ENCODE measurements around the gene HBG1. TPM values are rescaled to one million over a fixed set of nuclear protein-coding genes. Genes with fewer than 3 reads are reported as not detected.

Gene HBG1
- polyA plus RNA-seq, 3 donors: not detected

DNA sequence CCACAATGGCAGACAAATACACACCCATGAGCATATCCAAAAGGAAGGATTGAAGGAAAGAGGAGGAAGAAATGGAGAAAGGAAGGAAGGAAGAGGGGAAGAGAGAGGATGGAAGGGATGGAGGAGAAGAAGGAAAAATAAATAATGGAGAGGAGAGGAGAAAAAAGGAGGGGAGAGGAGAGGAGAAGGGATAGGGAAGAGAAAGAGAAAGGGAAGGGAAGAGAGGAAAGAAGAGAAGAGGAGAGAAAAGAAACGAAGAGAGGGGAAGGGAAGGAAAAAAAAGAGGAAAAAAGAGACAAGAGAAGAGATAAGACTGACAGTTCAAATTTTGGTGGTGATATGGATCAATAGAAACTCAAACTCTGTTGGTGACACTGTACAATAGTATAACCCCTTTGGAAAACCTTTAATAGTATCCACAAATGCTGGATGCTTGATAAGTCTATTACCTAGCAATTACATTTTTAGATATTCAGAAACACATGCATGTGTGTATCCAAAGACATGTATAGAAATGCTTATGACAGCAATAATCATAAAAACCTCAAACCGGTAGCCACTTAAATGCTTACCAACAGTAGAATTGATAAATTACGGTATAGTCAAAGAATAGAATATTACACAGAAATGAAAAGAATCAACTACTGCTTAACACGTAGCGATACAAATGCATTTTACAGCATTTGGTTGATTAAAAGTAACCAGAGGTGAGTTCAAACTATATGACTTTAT, 14.1 kb downstream of the HBG1 start:
- H3K36me3 Mint-ChIP-seq: no peaks in the 10 kb centered on the region
- WGBS (ENCODE audit: insufficient coverage): 67% methylated on average over 2 of the region's 5 CpGs

DNA sequence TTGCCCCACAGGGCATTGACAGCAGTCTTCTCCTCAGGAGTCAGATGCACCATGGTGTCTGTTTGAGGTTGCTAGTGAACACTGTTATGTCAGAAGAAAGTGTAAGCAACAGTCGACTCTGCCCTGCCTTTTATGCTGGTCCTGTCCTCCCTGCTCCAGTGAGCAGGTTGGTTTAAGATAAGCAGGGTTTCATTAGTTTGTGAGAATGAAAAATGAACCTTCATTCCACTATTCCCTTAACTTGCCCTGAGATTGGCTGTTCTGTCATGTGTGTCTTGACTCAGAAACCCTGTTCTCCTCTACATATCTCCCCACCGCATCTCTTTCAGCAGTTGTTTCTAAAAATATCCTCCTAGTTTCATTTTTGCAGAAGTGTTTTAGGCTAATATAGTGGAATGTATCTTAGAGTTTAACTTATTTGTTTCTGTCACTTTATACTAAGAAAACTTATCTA, 15.2 kb downstream of the HBG1 start, which contains the start of gene HBD:
Gene HBD, minus strand, starts transcription at position 103 of the 454 bp plus-strand sequence. Its CDS starts 50 bp downstream, at position 53.
- no peaks in the 10 kb centered on the region for H3K36me3 ChIP-seq (replicated peaks in 1 of 2; ENCODE audit: control insufficient read depth in 1 of 2, insufficient read depth in 2 of 2, low read length in 2 of 2)
- Mint-ChIP-seq H3K9me3 (no peaks in the 10 kb centered on the region), H3K27ac (no peak within 1 kb of the TSS), H3K36me3 (no peaks in the 10 kb centered on the region), H3K4me3 (no peak within 1 kb of the TSS), H3K4me1 (peaks cover 7% of the 10 kb centered on the region), H3K27me3 (ENCODE audit: low read depth in 3 of 3) (peaks cover 0 to 1% (median 0%) of the 10 kb centered on the region in 3 donors)
- no peak for DNase-seq
- H3K9me3 ChIP-seq (replicated peaks in 1 of 2; ENCODE audit: control insufficient read depth in 1 of 2, insufficient read depth in 1 of 2, low read length in 2 of 2): no peaks in the 10 kb centered on the region
- H3K27ac ChIP-seq (ENCODE audit: low read depth in 1 of 2, low read length in 2 of 2): no peak within 1 kb of the TSS
- H4K20me1 ChIP-seq (ENCODE audit: insufficient read depth, low read length): no peaks in the 10 kb centered on the region
- no peak within 1 kb of the TSS for H3K4me2 ChIP-seq (replicated peaks; ENCODE audit: extremely low read depth, low read length, poor library complexity, severe bottlenecking)
- no peaks in the 10 kb centered on the region for H3K79me2 ChIP-seq (ENCODE audit: insufficient read depth, low read length)
- intact Hi-C loops (cut with micrococcal nuclease): no loop called here
- H3K9ac ChIP-seq (ENCODE audit: insufficient read depth, low read length, poor library complexity, severe bottlenecking): no peak within 1 kb of the TSS
- H3K4me3 ChIP-seq (replicated peaks in 1 of 3; ENCODE audit: low read depth in 2 of 3, low read length in 3 of 3): no peak within 1 kb of the TSS
- no CpG with 5 or more reads among the region's 2 CpGs for WGBS (ENCODE audit: insufficient coverage)
- no peaks in the 10 kb centered on the region for H3K27me3 ChIP-seq (ENCODE audit: control insufficient read depth in 2 of 2, insufficient read depth in 2 of 2, low read length in 2 of 2)
- no peaks in the 10 kb centered on the region for H3K4me1 ChIP-seq (ENCODE audit: control insufficient read depth in 1 of 2, insufficient read depth in 2 of 2, low read length in 2 of 2)
- no peak for TF ChIP-seq CTCF (IDR thresholded peaks at IDR 0.05)
- H2AFZ ChIP-seq (ENCODE audit: insufficient read depth, low read depth, low read length, poor library complexity, severe bottlenecking): no peak within 1 kb of the TSS

More for the DNA sequence above, 14.1 kb downstream of the HBG1 start:
- H2AFZ ChIP-seq (ENCODE audit: insufficient read depth, low read depth, low read length, poor library complexity, severe bottlenecking): no peak overlapping the region
- intact Hi-C loops (cut with micrococcal nuclease): no loop called here
- no peaks in the 10 kb centered on the region for H3K79me2 ChIP-seq (ENCODE audit: insufficient read depth, low read length)
- Mint-ChIP-seq H3K27me3 (ENCODE audit: low read depth in 3 of 3) (peaks cover 0 to 1% (median 0%) of the 10 kb centered on the region in 3 donors), H3K27ac (no peak overlapping the region), H3K4me3 (no peak overlapping the region), H3K9me3 (no peaks in the 10 kb centered on the region), H3K4me1 (peaks cover 7% of the 10 kb centered on the region)
- no peaks in the 10 kb centered on the region for H3K36me3 ChIP-seq (replicated peaks in 1 of 2; ENCODE audit: control insufficient read depth in 1 of 2, insufficient read depth in 2 of 2, low read length in 2 of 2)
- no peaks in the 10 kb centered on the region for H3K4me1 ChIP-seq (ENCODE audit: control insufficient read depth in 1 of 2, insufficient read depth in 2 of 2, low read length in 2 of 2)
- H3K4me3 ChIP-seq (replicated peaks in 1 of 3; ENCODE audit: low read depth in 2 of 3, low read length in 3 of 3): no peak overlapping the region
- no peaks in the 10 kb centered on the region for H3K9me3 ChIP-seq (replicated peaks in 1 of 2; ENCODE audit: control insufficient read depth in 1 of 2, insufficient read depth in 1 of 2, low read length in 2 of 2)
- H3K4me2 ChIP-seq (replicated peaks; ENCODE audit: extremely low read depth, low read length, poor library complexity, severe bottlenecking): no peak overlapping the region
- H3K27ac ChIP-seq (ENCODE audit: low read depth in 1 of 2, low read length in 2 of 2): no peak overlapping the region
- no peaks in the 10 kb centered on the region for H4K20me1 ChIP-seq (ENCODE audit: insufficient read depth, low read length)
- no peak for DNase-seq
- no peak overlapping the region for H3K9ac ChIP-seq (ENCODE audit: insufficient read depth, low read length, poor library complexity, severe bottlenecking)
- no peaks in the 10 kb centered on the region for H3K27me3 ChIP-seq (ENCODE audit: control insufficient read depth in 2 of 2, insufficient read depth in 2 of 2, low read length in 2 of 2)
- no peak for TF ChIP-seq CTCF (IDR thresholded peaks at IDR 0.05)
